ENCODE data around the gene FAM171A2. TPM values are rescaled to one million over a fixed set of nuclear protein-coding genes. Genes with fewer than 3 reads are reported as not detected.

Gene FAM171A2
- total RNA-seq, 3 donors from 2014 or later: 0.12 to 1.3 (median 0.31) TPM

DNA sequence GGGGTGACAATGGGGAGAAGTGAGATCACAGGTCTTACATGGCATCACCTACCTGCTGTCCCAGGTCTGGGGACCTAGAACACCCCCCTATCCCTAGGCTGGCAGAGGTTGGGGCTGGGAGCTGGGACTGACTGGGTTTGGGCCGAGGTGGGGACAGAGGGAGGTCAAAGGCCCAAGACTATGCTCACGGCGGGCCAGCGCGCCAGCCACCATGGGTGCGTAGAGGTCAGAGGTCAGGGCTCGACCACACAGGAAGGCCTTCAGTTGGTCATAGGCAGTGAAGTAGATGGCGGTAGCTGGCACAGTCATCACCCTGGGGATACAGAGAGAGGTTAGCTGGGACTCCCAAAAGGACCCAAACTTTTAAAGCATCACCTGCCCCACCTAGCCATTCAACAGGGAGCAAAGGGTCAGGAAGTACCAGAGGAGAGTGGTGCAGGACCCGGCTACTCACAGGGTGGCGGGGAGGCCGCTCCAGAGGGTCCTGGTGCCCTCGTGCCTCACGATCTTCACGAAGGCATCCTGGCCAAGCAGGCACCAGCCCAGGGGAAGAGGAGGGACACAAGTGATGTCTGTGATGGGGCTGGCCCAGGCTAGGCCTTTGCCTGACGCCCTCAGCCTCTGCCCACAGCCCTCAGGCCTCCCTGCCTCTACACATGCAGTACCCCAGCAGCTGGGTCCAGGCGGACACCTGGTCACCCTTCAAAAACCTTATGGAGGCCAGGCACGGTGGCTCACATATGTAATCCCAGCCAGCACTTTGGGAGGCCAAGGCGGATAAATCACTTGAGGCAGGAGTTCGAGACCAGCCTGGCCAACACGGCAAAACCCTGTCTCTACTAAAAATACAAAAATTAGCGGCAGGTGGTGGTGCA lies 42.2 kb downstream of the FAM171A2 start:
- intact Hi-C loops (cut with DNase I, micrococcal nuclease): no loop called here
- DNase-seq: no peak
- no peak for ATAC-seq
- H3K4me3 ChIP-seq: no peak overlapping the region
- H3K36me3 ChIP-seq (ENCODE audit: low read depth): peaks cover 9% of the 10 kb centered on the region
- H3K9me3 ChIP-seq: no peaks in the 10 kb centered on the region
- H3K4me1 ChIP-seq (ENCODE audit: low read depth): peaks cover 12% of the 10 kb centered on the region
- no peak for TF ChIP-seq CTCF (IDR thresholded peaks at IDR 0.05)

- no peak for DNase-seq
- intact Hi-C loops (cut with DNase I, micrococcal nuclease): no loop called here
- no peak for TF ChIP-seq CTCF (IDR thresholded peaks at IDR 0.05)
- no peak overlapping the region for H3K4me3 ChIP-seq
- peaks cover 12% of the 10 kb centered on the region for H3K4me1 ChIP-seq (ENCODE audit: low read depth)
- ATAC-seq: no peak
- H3K36me3 ChIP-seq (ENCODE audit: low read depth): peaks cover 9% of the 10 kb centered on the region
- no peaks in the 10 kb centered on the region for H3K9me3 ChIP-seq
These were observed 43.6 kb downstream of the FAM171A2 start for GRCh38 chr17:44320066-44320465.

DNA sequence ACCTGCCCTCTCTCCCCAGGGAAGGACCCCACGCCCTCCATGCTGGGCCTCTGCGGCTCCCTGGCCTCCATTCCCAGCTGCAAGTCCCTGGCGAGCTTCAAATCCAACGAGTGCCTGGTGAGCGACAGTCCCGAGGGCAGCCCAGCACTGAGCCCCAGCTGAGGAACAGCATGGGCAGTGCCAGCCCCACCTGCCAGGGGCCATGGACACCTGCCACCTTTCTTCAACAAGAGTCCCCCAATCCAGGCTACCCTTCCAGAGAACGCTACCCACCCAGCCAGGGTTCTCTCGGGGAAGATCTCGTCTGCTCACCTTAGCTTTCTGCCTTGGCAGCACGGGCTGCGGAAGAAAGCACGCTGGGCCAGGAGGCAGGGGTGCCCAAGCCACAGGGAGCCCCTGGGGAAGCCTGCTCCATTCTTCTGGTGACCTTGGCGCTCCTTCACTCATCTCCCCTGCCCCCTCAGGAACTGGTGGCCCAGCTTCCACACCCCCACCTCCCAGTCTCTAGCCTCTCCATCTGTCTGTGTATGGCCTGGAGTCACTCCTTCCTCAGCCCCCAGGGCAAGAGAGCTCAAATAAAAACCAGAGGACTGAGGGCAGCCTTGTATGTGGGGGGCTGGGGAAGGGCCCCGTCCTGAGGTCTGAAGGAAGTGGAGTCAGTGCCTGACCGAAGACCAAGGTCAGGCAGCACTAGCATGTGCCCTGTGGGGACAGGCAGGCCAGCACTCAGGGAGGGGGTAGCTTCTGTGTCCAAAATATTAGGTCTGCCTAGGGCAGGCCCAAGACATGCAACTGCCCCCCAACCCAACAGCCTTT lies 45.4 kb downstream of the FAM171A2 start:
- intact Hi-C loops (cut with DNase I, micrococcal nuclease): loop anchor here in 1 of 2 donors (5.0 kb wide), 1 partner anchor 106 kb away; no protein-coding TSS in a partner anchor
- peaks cover 5% of the 10 kb centered on the region for H3K36me3 ChIP-seq (ENCODE audit: low read depth)
- no peak for TF ChIP-seq CTCF (IDR thresholded peaks at IDR 0.05)
- H3K4me1 ChIP-seq (ENCODE audit: low read depth): peaks cover 4% of the 10 kb centered on the region
- no peak overlapping the region for H3K4me3 ChIP-seq
- no peaks in the 10 kb centered on the region for H3K9me3 ChIP-seq
- DNase-seq: no peak
- ATAC-seq: peak; percentile 6

- intact Hi-C loops (cut with DNase I, micrococcal nuclease): loop anchor here in 1 of 2 donors (5.0 kb wide), 1 partner anchor 105 kb away; no protein-coding TSS in a partner anchor
- no peak for TF ChIP-seq CTCF (IDR thresholded peaks at IDR 0.05)
These were observed 46.1 kb downstream of the FAM171A2 start for GRCh38 chr17:44317545-44317944.

DNA sequence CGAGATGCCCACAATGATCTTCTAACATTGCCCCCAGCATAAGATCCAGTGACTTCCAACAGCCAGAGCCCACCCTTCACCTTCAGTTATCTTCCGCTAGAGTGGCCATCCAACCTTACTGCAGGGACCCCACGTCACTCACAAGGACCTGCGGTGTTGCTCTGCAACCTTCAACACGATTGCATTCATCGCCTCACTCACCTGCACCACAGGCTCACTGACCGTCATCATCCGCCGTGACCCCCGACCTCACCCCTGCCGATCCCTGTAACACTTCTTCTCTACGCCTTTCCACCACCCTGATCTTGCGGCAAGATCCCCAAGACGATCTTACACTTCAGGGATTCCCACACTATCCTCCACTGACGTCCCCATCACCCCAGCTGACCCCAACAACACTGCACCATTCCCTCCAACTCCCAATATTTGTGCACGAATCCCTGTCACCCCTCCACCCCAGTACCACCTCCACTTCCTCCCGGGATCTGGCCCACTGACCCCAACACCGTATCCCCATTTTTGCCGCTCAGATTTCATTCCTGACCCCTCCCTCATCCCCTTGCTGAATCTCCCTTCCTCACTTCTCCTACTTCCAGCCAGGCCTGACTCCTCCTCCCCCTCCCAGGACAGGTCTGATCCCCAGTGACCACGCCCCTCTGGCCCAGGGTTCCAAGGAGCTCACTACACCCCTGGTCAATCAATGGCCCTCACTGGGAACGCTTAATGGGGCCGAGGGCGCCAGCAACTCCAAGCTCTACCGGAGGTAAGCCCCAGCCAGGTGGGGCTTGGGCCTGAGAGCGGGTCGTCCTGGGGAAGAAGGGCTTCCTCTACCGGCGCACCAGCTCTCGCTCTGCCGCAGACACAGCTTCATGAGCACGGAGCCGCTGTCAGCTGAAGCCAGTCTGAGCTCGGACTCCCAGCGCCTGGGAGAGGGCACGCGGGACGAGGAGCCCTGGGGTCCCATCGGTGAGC lies 47.6 kb downstream of the FAM171A2 start:
- intact Hi-C loops (cut with DNase I, micrococcal nuclease): loop anchor here in 1 of 2 donors (5.0 kb wide), 1 partner anchor 104 kb away; no protein-coding TSS in a partner anchor

More at GRCh38 chr17:44317545-44317944, 46.1 kb downstream of the FAM171A2 start:
- H3K4me1 ChIP-seq (ENCODE audit: low read depth): no peaks in the 10 kb centered on the region
- H3K4me3 ChIP-seq: no peak overlapping the region
- H3K36me3 ChIP-seq (ENCODE audit: low read depth): peaks cover 5% of the 10 kb centered on the region
- no peaks in the 10 kb centered on the region for H3K9me3 ChIP-seq
- DNase-seq: no peak
- no peak for ATAC-seq

More for the DNA sequence above, 47.6 kb downstream of the FAM171A2 start:
- Histone ChIP-seq H3K36me3 (ENCODE audit: low read depth) (peaks cover 5% of the 10 kb centered on the region), H3K9me3 (no peaks in the 10 kb centered on the region), H3K4me3 (no peak overlapping the region), H3K4me1 (ENCODE audit: low read depth) (no peaks in the 10 kb centered on the region)
- no peak for TF ChIP-seq CTCF (IDR thresholded peaks at IDR 0.05)
- DNase-seq: no peak
- ATAC-seq: no peak

Data from mucosa of descending colon (tissue), 3 donors.